Uterus (tissue), 4 donors: ENCODE data around the gene AAK1. TPM values are rescaled to one million over a fixed set of nuclear protein-coding genes. Genes with fewer than 3 reads are reported as not detected.
"Not testable (repeated sequence)": the region's sequence is repeated elsewhere in the genome, so short reads cannot be mapped to it uniquely, and the experiment has no call there.

Source experiments
- DNase-seq, 2 donors: peaks; one replicate each; pipeline ENCODE4 v3.0.0-alpha.2; 2019 to 2020
- H3K27ac ChIP-seq, 2 donors: fragments of 200-600 bp; sonication (generic); 1 replicate in 1 of 2; 2 replicates in 1 of 2; pipeline ENCODE4 v1.5.1; 2016 to 2018
- H3K27me3 ChIP-seq, 2 donors: fragments of 200-600 bp; sonication (generic); one replicate each; pipeline ENCODE4 v1.5.1; 2018 to 2019; ENCODE audit warnings: control low read depth in 1 of 2
- H3K36me3 ChIP-seq, 2 donors: fragments of 200-600 bp; sonication (generic); one replicate each; pipeline ENCODE4 v1.5.1; 2019; ENCODE audit warnings: control low read depth in 1 of 2
- H3K4me1 ChIP-seq, 2 donors: fragments of 200-600 bp; sonication (generic); one replicate each; pipeline ENCODE4 v1.5.1; 2018 to 2019; ENCODE audit warnings: control low read depth in 1 of 2
- H3K4me3 ChIP-seq, 2 donors: fragments of 200-600 bp; sonication (generic); 1 replicate in 1 of 2; 2 replicates in 1 of 2; pipeline ENCODE4 v1.5.1; 2018 to 2019; ENCODE audit warnings: mild to moderate bottlenecking in 1 of 2
- H3K9me3 ChIP-seq, 2 donors: fragments of 200-600 bp; sonication (generic); one replicate each; pipeline ENCODE4 v1.5.1; 2019; ENCODE audit warnings: control low read depth in 1 of 2
- POLR2A ChIP-seq, 2 donors: fragments of 450-650 bp; IDR thresholded peaks; one replicate each; pipeline ENCODE4 v1.6.1; 2016; ENCODE audit warnings: antibody characterized with exemption in 2 of 2, mild to moderate bottlenecking in 1 of 2, moderate library complexity in 1 of 2
- intact Hi-C: fragments of 100-400 bp; cut with DNase I; formaldehyde crosslinking; loops from one replicate; pipeline ENCODE4 v1.15.1; 2023; ENCODE audit warnings: low total_unique reads
- total RNA-seq, 4 donors: library from RNA; depleted of rRNA in 3 of 4; stranded (reverse); fragments of >200 nt in 3 of 4; gene quantifications; one replicate each; pipeline versions ENCODE4 v1.1.0 to v1.2.4, GENCODE V29; 2014 to 2023
- TF ChIP-seq, protein P1 (sequence below), 4 experiments: fragments of 200-600 bp in 2 of 4; fragments of 450-650 bp in 2 of 4; sonication (generic) in 2 of 4; IDR thresholded peaks; one replicate each; pipeline ENCODE4 v1.5.1; 2016 to 2019; ENCODE audit warnings: antibody characterized with exemption in 4 of 4, mild to moderate bottlenecking in 2 of 4, moderate library complexity in 1 of 4
- donor health status: DM: yes; HTN: yes; CAD: no.

The AAK1 gene
- total RNA-seq, 4 donors from 2014 or later: 13.1 to 66.3 (median 32.5) TPM

DNA sequence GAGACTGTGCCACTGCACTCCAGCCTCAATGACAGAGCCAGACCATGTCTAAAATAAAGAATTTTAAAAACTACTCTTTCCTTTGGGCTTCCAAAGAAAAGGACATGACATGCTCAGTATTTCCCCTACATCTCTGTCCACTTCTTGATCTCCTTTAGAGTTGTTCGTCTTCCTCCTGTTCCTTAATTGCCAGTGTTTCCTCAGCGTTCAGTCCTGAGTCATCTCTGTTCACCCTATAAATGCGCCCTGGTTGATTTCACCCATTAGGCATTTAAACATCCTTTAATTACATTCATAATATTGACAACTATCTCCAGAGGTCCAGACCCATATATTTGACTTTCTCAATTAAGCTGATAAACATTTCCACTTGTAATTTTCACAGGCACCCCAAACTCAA, 64.0 kb downstream of the AAK1 start:
- Histone ChIP-seq H3K4me3 (no peak overlapping the region), H3K4me1 (no peaks in the 10 kb centered on the region), H3K27ac (no peak overlapping the region), H3K9me3 (no peaks in the 10 kb centered on the region), H3K36me3 (no peaks in the 10 kb centered on the region), H3K27me3 (no peaks in the 10 kb centered on the region)
- DNase-seq: no peak
- intact Hi-C loops: no loop called here
- TF ChIP-seq, protein P1, sequence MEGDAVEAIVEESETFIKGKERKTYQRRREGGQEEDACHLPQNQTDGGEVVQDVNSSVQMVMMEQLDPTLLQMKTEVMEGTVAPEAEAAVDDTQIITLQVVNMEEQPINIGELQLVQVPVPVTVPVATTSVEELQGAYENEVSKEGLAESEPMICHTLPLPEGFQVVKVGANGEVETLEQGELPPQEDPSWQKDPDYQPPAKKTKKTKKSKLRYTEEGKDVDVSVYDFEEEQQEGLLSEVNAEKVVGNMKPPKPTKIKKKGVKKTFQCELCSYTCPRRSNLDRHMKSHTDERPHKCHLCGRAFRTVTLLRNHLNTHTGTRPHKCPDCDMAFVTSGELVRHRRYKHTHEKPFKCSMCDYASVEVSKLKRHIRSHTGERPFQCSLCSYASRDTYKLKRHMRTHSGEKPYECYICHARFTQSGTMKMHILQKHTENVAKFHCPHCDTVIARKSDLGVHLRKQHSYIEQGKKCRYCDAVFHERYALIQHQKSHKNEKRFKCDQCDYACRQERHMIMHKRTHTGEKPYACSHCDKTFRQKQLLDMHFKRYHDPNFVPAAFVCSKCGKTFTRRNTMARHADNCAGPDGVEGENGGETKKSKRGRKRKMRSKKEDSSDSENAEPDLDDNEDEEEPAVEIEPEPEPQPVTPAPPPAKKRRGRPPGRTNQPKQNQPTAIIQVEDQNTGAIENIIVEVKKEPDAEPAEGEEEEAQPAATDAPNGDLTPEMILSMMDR (IDR thresholded peaks at IDR 0.05): no peak
- no peak for TF ChIP-seq POLR2A (IDR thresholded peaks at IDR 0.05)

- no peak for TF ChIP-seq POLR2A (IDR thresholded peaks at IDR 0.05)
- TF ChIP-seq, protein P1 (IDR thresholded peaks at IDR 0.05): no peak
- H3K36me3 ChIP-seq: no peaks in the 10 kb centered on the region
- no peaks in the 10 kb centered on the region for H3K4me1 ChIP-seq
- H3K4me3 ChIP-seq: no peak overlapping the region
- no peaks in the 10 kb centered on the region for H3K27me3 ChIP-seq
- intact Hi-C loops: no loop called here
- no peak overlapping the region for H3K27ac ChIP-seq
- DNase-seq: no peak
- H3K9me3 ChIP-seq: no peaks in the 10 kb centered on the region
Observed at GRCh38 chr2:69578198-69578540, 65.4 kb downstream of the AAK1 start.

- no peak overlapping the region for H3K4me3 ChIP-seq
- no peaks in the 10 kb centered on the region for H3K4me1 ChIP-seq
- intact Hi-C loops: no loop called here
- no peak overlapping the region for H3K27ac ChIP-seq
- no peaks in the 10 kb centered on the region for H3K36me3 ChIP-seq
- no peak for DNase-seq
- TF ChIP-seq POLR2A (IDR thresholded peaks at IDR 0.05): no peak
- TF ChIP-seq, protein P1 (IDR thresholded peaks at IDR 0.05): no peak
- H3K27me3 ChIP-seq: no peaks in the 10 kb centered on the region
- H3K9me3 ChIP-seq: no peaks in the 10 kb centered on the region
Observed at GRCh38 chr2:69577467-69578197, 65.9 kb downstream of the AAK1 start.

DNA sequence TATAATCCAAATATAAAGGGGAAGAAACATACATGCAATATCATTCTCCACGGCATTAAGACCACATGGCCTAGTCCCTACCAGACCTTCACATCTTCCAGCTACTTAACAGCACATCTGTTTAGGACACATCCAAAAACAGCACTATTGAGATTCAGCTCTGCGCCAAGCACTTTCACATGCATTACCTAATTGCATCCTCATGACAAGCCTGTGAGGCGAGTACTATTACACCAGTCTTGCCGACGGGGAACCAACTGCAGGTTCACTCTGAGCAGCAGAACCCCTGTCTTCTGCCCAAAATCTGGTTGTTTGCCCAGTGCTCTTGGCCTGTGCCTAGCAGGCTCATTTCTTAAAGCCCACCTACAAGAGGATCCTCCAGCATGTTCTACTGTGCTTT, 66.7 kb downstream of the AAK1 start:
- Histone ChIP-seq H3K9me3 (no peaks in the 10 kb centered on the region), H3K4me1 (no peaks in the 10 kb centered on the region), H3K4me3 (no peak overlapping the region), H3K27ac (no peak overlapping the region), H3K36me3 (no peaks in the 10 kb centered on the region), H3K27me3 (no peaks in the 10 kb centered on the region)
- TF ChIP-seq, protein P1 (IDR thresholded peaks at IDR 0.05): no peak
- no peak for TF ChIP-seq POLR2A (IDR thresholded peaks at IDR 0.05)
- intact Hi-C loops: no loop called here
- DNase-seq: no peak

DNA sequence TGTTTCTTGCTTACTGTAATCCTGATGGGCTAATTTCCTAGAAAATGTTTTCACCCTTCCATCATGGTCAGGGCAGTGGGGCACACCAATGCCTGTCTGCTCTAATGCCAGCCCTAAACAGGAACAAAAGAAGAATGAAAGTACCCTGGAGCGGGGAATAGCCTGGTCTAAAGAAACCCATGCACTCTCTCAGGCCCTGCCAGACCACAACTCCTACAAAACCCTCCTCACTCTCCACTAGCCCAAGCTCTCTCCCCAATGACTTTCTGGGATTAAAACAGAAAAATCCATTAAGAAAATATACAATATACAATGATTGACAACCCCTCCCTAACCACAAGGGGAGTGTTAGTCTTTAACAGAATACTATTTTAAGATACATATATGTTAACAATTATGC, 67.6 kb downstream of the AAK1 start:
- Histone ChIP-seq H3K36me3 (no peaks in the 10 kb centered on the region), H3K9me3 (no peaks in the 10 kb centered on the region), H3K4me3 (no peak overlapping the region), H3K27ac (no peak overlapping the region), H3K27me3 (no peaks in the 10 kb centered on the region), H3K4me1 (no peaks in the 10 kb centered on the region)
- TF ChIP-seq, protein P1 (IDR thresholded peaks at IDR 0.05): no peak
- no peak for TF ChIP-seq POLR2A (IDR thresholded peaks at IDR 0.05)
- DNase-seq: no peak
- intact Hi-C loops: no loop called here

DNA sequence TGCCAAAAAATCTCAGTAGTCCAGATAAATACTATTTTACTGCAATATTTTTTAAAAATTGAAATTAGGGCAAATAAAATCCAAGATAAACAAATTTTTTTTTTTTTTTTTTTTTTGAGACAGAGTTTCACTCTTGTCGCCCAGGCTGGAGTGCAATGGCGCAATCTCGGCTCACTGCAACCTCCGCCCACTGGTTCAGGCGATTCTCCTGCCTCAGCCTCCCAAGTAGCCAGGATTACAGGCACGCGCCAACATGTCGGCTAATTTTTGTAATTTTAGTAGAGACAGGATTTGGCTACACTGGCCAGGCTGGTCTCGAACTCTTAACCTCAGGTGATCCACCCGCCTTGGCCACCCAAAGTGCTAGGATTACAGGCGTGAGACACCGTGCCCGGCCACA, 68.2 kb downstream of the AAK1 start:
- intact Hi-C loops, H3K4me3 ChIP-seq, H3K9me3 ChIP-seq, DNase-seq, H3K36me3 ChIP-seq, H3K4me1 ChIP-seq, H3K27me3 ChIP-seq, H3K27ac ChIP-seq: not testable (repeated sequence)
